Nephron progenitor cell (in vitro differentiated cells): Measurements from ENCODE around the gene ADAMTSL5.
A peak's percentile ranks its signal among the peaks of the same experiment; 100 is the strongest.

ENCODE experiments used
- DNase-seq: peaks from one replicate; pipeline ENCODE4 v3.0.0; 2021
- H3K27ac Mint-ChIP-seq: 2 replicates; pipeline ENCODE4 v1.8.0; 2021; ENCODE audit warnings: mild to moderate bottlenecking, moderate library complexity, mixed read lengths
- H3K27me3 Mint-ChIP-seq: 2 replicates; pipeline ENCODE4 v1.8.0; 2021; ENCODE audit warnings: mild to moderate bottlenecking, low read depth, mixed read lengths; ENCODE audit not compliant: poor library complexity
- H3K36me3 Mint-ChIP-seq: 2 replicates; pipeline ENCODE4 v1.8.0; 2021; ENCODE audit warnings: low read depth, mixed read lengths
- H3K4me1 Mint-ChIP-seq: 2 replicates; pipeline ENCODE4 v1.8.0; 2021; ENCODE audit warnings: mixed read lengths
- H3K4me3 Mint-ChIP-seq: 2 replicates; pipeline ENCODE4 v1.8.0; 2021; ENCODE audit warnings: mild to moderate bottlenecking, moderate library complexity, mixed read lengths
- H3K9me3 Mint-ChIP-seq: 2 replicates; pipeline ENCODE4 v1.8.0; 2021; ENCODE audit warnings: mild to moderate bottlenecking, moderate library complexity, mixed read lengths
- CTCF ChIP-seq: fragments of 200-600 bp; sonication (generic); IDR thresholded peaks from 2 replicates; pipeline ENCODE4 v1.5.0; 2021; ENCODE audit warnings: antibody characterized with exemption

ADAMTSL5 gene

DNA sequence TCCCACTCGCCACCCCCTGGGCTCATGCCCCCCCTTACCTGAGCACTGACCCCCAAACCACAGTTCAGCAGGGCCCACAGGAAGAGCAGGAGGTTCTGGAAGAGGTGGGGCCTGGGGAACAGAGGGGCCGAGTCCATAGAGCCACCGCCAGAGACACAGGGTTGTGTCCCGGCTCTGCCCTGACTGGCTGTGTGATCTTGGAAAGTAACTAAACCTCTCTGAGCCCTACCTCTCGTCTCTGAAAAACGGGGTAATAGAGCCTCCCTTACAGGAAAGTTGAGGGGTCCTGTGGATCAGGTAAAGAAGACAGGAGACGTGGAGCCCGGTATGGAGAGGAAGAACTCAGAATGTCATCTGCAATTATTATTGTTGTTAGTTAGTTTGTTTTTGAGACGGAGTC is 2.0 kb downstream of the ADAMTSL5 start:
- Mint-ChIP-seq H3K4me3 (no peak overlapping the region), H3K4me1 (peaks cover 13% of the 10 kb centered on the region), H3K36me3 (no peaks in the 10 kb centered on the region), H3K9me3 (peaks cover 4% of the 10 kb centered on the region), H3K27me3 (peaks cover 64% of the 10 kb centered on the region), H3K27ac (no peak overlapping the region)
- TF ChIP-seq CTCF, result no peak
- no peak for DNase-seq

DNA sequence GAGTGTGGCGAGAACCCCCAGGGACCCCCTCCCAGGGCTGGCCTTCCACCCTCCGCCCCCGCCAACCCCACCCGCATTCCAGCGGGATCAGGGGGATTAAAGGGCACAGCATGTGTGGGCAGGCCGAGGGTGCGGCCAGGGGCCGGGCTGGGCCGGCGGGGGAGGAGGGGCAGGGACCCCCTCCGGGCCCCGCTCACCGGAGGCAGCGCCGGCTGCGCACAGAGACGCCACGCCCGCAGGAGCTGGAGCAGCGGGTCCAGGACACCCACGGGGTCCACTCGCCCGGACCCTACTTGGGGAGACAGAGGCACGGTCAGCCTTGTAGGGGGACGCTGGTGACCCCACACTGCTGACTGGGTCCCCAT is 2.4 kb downstream of the ADAMTSL5 start:
- no peak overlapping the region for H3K27ac Mint-ChIP-seq
- H3K36me3 Mint-ChIP-seq, result no peaks in the 10 kb centered on the region
- peaks cover 4% of the 10 kb centered on the region for H3K9me3 Mint-ChIP-seq
- H3K27me3 Mint-ChIP-seq, result peaks cover 63% of the 10 kb centered on the region
- no peak for DNase-seq
- no peak for TF ChIP-seq CTCF
- H3K4me3 Mint-ChIP-seq, result no peak overlapping the region
- H3K4me1 Mint-ChIP-seq, result peaks cover 13% of the 10 kb centered on the region

DNA sequence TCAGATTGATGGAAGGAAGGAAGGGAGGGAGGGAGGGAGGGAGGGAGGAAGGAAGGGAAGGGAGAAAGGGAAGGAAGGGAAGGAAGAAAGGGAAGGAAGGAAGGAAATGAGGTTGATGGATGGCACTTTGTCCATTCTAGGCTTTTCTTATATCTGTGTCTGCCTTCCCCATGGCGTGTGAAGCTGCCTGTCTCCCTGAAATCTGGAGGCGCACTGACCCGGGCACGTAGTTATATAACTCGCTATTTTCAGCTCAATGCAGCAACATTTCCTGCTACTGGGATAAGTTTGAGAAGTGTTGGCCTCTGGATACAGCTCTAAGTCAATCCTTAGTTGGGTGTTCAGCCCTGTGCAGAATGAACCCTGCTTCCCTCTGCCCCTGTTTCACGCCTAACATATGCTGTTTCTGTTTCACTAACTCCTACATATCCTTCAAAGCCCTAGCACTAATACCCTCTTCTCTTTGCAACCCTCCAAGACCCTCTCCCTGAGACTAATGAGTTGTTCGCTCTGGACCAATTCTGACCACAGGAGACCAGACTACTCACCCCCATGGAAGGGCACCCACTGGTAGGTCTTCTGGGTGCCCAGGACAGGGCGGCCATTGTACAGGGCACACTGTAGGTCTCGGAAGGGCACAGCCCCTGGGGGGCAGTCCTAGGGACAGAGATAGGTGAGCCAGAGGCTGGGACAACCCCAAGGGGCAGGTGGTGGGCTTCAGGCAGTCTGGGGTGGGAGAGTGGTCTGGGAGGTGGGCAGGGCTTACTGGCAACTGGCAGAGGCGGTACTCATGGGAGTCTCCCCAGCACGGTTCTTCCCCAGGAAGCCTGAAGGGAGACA is 3.0 kb downstream of the ADAMTSL5 start:
- peaks cover 4% of the 10 kb centered on the region for H3K9me3 Mint-ChIP-seq
- no peak for DNase-seq
- no peak overlapping the region for H3K4me3 Mint-ChIP-seq
- no peak overlapping the region for H3K27ac Mint-ChIP-seq
- H3K27me3 Mint-ChIP-seq, result peaks cover 63% of the 10 kb centered on the region
- H3K4me1 Mint-ChIP-seq, result peaks cover 13% of the 10 kb centered on the region
- H3K36me3 Mint-ChIP-seq, result no peaks in the 10 kb centered on the region
- no peak for TF ChIP-seq CTCF

GRCh38 chr19:1508507-1508856 is 4.3 kb downstream of the ADAMTSL5 start:
- Mint-ChIP-seq H3K27me3 (peaks cover 65% of the 10 kb centered on the region), H3K4me1 (peaks cover 22% of the 10 kb centered on the region), H3K4me3 (peak overlapping the region; percentile 55), H3K27ac (no peak overlapping the region), H3K36me3 (no peaks in the 10 kb centered on the region), H3K9me3 (peaks cover 4% of the 10 kb centered on the region)
- DNase-seq, result no peak
- TF ChIP-seq CTCF, result no peak

GRCh38 chr19:1507763-1508506 is 4.9 kb downstream of the ADAMTSL5 start:
- Mint-ChIP-seq H3K4me1 (peaks cover 23% of the 10 kb centered on the region), H3K4me3 (peak overlapping the region; percentile 86), H3K9me3 (peaks cover 4% of the 10 kb centered on the region), H3K36me3 (no peaks in the 10 kb centered on the region), H3K27ac (peak overlapping the region; percentile 99), H3K27me3 (peaks cover 71% of the 10 kb centered on the region)
- peak; percentile 92 for DNase-seq
- no peak for TF ChIP-seq CTCF
